VCaP (cell line): ENCODE measurements around the gene FGG.

ENCODE experiments used
- H3K27ac ChIP-seq: fragments of 450-650 bp; 2 replicates; pipeline ENCODE4 v1.5.1; 2017
- CTCF ChIP-seq: fragments of 450-650 bp; conservative IDR thresholded peaks from 2 replicates; pipeline ENCODE4 v1.5.1; 2017; ENCODE audit warnings: mild to moderate bottlenecking, moderate library complexity

Gene FGG

GRCh38 chr4:154569584-154569983 lies 42.9 kb downstream of the FGG start:
- no peak for TF ChIP-seq CTCF
- H3K27ac ChIP-seq: no peak overlapping the region

GRCh38 chr4:154569028-154569427 lies 43.4 kb downstream of the FGG start:
- H3K27ac ChIP-seq: no peak overlapping the region
- TF ChIP-seq CTCF: no peak

GRCh38 chr4:154566639-154567204 lies 45.7 kb downstream of the FGG start:
- H3K27ac ChIP-seq: no peak overlapping the region
- no peak for TF ChIP-seq CTCF

- H3K27ac ChIP-seq: no peak overlapping the region
- TF ChIP-seq CTCF: no peak
These were observed 46.8 kb downstream of the FGG start for GRCh38 chr4:154565704-154566103.

GRCh38 chr4:154564311-154564710 lies 48.1 kb downstream of the FGG start:
- no peak for TF ChIP-seq CTCF
- no peak overlapping the region for H3K27ac ChIP-seq

- no peak for TF ChIP-seq CTCF
- no peak within 1 kb of the TSS for H3K27ac ChIP-seq
These were observed 49.7 kb downstream of the FGG start, which contains the start of gene FGB for GRCh38 chr4:154562697-154563254. TSS of gene FGB (plus strand) at chr4:154563011. CDS start at chr4:154563019, 8 bp downstream.

GRCh38 chr4:154560824-154561231 lies 51.6 kb downstream of the FGG start:
- TF ChIP-seq CTCF: no peak
- no peak overlapping the region for H3K27ac ChIP-seq
